Smooth muscle cell of trachea (primary cell): ENCODE data around the gene LDHD. TPM values are rescaled to one million over a fixed set of nuclear protein-coding genes. Genes with fewer than 3 reads are reported as not detected.

Experiments
- total RNA-seq: library from RNA; depleted of rRNA; stranded (reverse); fragments of >200 nt; gene quantifications from 2 replicates; pipeline ENCODE4 v1.2.1, GENCODE V29; 2014

Gene LDHD
- total RNA-seq = 2.6 and 2.8 TPM in 2 replicates

GRCh38 chr16:75116081-75116910, at the start of gene LDHD:
Gene LDHD (minus strand): TSS chr16:75116780. CDS start chr16:75116720, 60 bp downstream.

GRCh38 chr16:75148311-75149195, 32.0 kb upstream of the LDHD start, which contains the start of gene ZFP1:
Gene ZFP1 (plus strand): TSS chr16:75148524. CDS start chr16:75152952, 4,428 bp downstream.

Other genes starting within 250 kb of the LDHD start
- gene WDR59, start 131.7 kb downstream of the LDHD start, total RNA-seq = 20.0 and 20.1 TPM in 2 replicates
- gene ZNRF1, start 117.8 kb downstream of the LDHD start, total RNA-seq = 18.3 and 46.8 TPM in 2 replicates
- 14.2 and 14.7 TPM in 2 replicates for gene ZFP1, start 31.7 kb upstream of the LDHD start, total RNA-seq
- not detected in 2 replicates for gene CTRB2, start 90.4 kb upstream of the LDHD start, total RNA-seq
- gene CTRB1, start 102.2 kb upstream of the LDHD start, total RNA-seq = not detected in 2 replicates
- 36.1 and 59.4 TPM in 2 replicates for gene BCAR1, start 134.8 kb upstream of the LDHD start, total RNA-seq